ENCODE data around the gene ARHGEF33.

DNA sequence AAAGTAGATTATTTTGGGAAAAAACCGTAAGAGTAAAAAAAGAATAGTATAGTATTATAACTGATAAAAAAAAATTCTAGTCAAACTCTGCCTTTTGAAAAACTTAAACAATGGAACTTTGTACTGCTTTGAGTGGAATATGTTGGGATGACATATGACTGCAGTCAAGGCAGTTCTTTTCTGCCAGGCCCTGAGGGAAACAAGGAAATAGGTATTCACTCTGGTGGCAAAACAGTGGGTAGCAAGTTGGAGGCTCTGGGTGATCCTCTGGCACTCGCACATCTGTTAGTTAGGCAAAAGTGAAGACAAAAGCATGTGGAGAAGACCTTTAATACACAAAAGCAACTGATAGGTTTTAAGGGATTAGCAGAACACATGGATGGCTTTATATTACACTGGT lies 102.2 kb downstream of the ARHGEF33 start:
- TF ChIP-seq, protein P1, sequence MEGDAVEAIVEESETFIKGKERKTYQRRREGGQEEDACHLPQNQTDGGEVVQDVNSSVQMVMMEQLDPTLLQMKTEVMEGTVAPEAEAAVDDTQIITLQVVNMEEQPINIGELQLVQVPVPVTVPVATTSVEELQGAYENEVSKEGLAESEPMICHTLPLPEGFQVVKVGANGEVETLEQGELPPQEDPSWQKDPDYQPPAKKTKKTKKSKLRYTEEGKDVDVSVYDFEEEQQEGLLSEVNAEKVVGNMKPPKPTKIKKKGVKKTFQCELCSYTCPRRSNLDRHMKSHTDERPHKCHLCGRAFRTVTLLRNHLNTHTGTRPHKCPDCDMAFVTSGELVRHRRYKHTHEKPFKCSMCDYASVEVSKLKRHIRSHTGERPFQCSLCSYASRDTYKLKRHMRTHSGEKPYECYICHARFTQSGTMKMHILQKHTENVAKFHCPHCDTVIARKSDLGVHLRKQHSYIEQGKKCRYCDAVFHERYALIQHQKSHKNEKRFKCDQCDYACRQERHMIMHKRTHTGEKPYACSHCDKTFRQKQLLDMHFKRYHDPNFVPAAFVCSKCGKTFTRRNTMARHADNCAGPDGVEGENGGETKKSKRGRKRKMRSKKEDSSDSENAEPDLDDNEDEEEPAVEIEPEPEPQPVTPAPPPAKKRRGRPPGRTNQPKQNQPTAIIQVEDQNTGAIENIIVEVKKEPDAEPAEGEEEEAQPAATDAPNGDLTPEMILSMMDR (IDR thresholded peaks at IDR 0.05), result no peak
- TF ChIP-seq POLR2AphosphoS5 (IDR thresholded peaks at IDR 0.05) (no peak), EP300 (IDR thresholded peaks at IDR 0.05) (no peak)
